HG03342 (cell line): Measurements from ENCODE around the gene ZCCHC7.

Experiments
- ATAC-seq: cut with Tn5 transposase; IDR thresholded peaks from one replicate; pipeline ENCODE4 v1.9.1; 2021; ENCODE audit warnings: mild to moderate bottlenecking, moderate library complexity; ENCODE audit not compliant: unreplicated experiment

Gene ZCCHC7

DNA sequence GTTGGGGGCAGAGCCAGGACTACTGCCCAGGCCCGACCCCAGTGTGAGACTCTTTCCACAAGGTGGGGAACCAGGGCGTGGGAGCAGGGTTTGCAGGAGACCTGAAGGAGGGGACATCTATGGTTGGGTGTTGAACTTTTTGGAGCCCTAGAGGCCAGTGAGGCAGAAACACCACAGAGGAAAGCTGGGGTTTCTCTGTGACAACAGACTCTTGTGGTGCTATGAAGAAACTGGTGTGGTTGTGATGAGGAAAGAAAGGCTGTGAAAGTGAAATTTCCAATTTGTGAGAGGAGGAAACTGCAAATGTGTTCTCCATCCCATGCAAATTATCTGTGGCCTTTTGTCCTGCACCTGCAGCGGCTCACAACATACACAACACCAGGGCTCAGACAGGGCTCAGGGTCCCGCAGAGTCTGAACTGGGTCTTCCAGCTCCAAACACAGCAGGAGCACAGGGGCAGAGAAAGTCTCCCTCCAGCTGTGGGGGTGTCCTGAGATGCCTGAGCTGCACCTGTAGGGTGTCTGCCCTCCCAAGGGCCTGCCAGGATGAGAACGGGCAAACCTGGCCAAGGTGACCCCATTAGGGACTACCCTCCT lies 250.7 kb downstream of the ZCCHC7 start:
- peak; percentile 65 for ATAC-seq

DNA sequence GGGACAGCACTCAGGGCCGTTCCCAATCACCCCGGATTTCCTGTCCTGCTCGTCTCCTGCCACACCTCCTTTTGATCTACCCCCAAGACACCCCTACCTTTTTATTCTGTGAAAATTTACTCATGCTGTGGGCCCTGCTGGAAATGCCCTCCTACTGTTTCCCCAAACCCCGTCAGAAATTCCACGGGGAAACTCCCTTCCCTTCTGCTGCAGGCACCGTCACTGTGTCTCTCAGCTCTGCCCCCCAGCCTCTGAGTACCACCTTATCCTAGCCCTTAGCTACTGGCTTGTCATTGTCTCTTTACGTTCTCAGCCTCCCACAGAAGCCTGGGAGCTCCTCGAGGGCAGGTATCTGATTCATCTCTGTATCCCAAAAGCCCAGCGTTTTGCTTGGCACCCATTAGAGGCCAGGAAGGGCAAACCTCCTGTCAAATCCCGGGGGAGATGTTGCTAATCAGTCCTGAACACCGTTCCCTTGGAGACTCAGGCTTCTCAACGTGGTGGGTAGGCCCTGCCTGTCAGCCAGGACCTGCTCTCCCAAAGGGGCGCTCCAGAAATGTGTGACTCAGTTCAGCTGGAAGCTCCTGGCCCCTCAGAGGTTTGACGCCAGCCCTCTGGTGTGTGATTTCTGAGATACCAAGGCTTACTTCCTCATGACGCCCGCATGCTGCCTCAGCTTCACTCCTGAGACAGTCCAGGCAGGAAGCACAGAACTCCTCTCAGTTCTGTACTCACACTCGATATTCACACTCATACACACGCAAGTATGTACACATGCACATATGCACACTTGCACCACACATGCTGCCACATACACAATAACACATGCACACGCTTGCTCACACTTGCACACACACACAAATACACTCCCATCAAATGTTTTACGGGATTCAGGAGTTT lies 251.4 kb downstream of the ZCCHC7 start:
- ATAC-seq: peak; percentile 7

DNA sequence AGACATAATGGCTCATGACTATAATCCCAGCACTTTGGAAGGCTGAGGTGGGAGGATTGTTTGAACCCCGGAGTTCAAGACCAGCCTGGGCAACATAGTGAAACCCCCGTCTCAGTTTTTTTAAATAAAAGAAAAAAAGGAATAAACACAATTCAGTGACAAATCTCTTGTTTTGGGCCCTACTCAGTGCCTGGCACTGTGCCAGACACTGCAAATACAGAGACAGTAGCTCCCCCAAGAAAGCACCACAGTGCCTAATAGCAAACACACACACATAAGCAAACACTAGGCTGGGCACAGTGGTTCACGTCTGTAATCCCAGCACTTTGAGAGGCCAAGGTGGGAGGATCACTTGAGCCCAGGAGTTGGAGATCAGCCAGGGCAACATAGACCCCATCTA lies 252.5 kb downstream of the ZCCHC7 start:
- ATAC-seq: no peak

DNA sequence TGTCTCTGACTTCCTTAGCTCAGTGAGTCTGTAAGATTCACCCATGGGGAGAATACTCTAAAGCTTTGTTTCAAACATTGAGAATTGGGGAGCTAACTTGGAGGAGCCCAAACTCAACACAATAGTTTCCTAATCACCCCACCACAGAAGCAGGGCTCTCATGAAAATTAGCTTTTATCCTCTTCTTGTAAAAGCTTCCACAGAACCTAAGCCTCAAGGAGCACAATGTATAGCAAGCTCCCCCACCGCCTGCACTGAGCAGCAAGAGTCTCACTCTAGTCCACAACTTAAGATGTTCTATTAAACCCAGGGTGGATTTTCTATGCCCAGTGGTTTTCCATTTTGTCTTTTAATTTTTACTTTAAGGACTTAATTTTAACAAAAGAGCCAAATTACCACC lies 253.2 kb downstream of the ZCCHC7 start:
- ATAC-seq: no peak

DNA sequence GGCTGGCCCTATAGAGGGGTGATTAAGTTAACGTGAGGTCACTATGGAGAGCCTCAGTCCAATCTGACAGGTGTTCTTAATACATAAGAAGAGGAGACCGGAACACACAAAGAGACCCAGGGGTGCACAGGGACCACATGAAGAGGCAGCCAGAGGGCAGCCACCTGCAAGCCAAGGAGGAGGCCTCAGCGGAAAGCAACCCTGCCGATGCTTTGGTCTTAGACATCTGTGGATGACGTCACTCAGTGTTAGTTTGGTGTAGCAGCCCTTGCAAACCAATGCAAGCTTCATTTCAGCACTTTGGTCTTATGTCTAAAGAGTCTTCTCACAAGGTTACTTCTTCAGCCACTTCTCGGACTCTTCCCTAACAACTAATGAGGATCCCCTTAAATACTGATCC lies 254.5 kb downstream of the ZCCHC7 start:
- ATAC-seq: peak; percentile 34

DNA sequence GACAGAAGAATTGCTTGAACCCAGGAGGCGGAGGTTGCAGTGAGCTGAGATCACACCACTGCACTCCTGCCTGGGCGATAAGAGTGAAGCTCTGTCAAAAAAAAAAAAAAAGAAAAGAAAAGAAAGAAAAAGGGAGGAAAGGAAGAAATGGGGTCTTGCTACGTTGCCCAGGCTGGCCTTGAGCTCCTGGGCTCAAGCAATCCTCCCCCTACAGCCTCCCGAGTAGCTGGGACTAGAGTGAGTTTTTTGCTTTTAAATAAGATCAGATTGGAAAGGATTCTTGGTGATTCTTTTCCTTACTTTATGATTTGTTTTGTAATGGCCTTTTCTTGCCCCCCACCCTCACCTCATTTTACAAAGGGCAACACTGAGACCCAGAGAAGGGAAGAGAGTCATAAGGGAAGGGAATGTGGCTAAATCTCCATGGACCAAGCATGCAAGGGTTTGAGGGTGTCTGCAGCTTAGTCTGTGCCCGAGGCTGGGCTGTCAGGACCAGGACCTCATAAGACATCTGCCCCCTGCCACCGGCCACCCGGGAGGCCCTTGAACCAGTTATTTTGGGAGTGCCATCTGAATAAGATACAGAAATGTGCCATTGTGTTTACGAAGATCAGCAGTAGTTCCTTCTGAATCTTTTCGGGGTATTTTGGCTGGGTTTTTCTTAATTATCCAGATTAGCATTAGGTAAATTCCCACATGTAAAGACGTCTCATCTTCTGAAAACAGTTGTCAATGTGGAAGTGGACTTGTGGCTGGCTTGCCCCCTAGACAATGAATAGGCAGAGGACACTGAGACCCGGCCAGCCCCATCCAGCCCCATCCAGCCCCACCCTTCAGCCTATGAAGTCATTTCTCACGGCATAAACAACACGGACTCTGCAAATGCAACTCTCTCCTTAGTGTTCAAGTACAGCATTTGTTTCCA lies 257.6 kb downstream of the ZCCHC7 start:
- ATAC-seq: no peak

DNA sequence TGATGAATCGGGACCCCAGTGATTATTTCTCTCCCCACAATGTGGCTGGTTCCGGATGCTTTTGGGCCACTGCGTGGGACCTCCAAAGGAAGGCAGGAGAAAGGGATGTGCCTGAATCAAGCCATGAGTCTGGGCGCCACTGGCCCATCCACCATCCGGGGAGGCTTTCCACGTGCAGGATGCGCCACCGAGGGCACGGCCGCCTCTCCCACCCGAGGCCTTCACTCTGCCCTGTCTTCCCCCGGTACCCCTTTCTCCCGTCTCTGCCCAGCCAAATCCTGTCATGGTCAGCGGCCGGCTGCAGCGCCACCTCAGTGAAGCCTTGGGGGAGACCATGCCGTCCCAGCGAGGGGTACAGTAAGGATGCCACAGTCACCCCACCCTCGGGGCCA lies 258.2 kb downstream of the ZCCHC7 start:
- ATAC-seq: no peak

DNA sequence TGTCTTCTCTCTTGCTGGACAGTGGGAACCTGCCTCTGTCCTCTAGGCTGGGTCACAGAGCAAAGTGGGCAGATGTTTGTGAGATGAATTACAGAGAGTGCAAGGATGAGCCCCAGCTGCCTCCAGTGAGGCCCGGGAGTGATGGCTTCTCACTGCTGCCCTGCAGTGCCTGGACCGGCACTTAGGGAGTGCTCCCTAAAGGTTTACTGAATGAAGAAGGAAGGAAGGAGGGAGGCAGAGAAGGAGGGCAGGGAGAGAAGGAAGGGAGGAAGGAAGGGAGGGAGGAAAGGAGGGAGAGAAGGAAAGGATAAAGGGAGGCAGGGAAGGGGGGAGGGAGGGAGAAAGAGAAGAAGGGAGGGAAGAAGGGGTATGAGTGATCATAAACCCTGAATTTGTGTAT lies 259.5 kb downstream of the ZCCHC7 start:
- ATAC-seq: no peak

DNA sequence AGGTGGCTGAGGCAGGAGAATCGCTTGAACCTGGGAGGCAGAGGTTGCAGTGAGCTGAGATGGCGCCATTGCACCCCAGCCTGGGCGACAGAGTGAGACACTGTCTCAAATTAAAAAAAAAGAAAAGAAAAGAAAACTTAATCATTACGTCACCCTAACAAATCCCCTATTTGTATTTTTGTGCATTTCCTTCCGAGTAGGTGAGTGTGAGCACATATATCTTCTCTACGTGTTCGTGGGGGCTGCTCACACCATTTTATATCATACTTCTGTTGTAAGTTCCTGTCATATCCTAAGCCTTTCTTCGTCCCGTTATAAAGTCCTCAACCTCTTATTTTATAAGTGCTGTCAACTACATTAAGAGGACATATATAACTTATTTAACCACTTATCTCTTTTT lies 260.2 kb downstream of the ZCCHC7 start:
- no peak for ATAC-seq

DNA sequence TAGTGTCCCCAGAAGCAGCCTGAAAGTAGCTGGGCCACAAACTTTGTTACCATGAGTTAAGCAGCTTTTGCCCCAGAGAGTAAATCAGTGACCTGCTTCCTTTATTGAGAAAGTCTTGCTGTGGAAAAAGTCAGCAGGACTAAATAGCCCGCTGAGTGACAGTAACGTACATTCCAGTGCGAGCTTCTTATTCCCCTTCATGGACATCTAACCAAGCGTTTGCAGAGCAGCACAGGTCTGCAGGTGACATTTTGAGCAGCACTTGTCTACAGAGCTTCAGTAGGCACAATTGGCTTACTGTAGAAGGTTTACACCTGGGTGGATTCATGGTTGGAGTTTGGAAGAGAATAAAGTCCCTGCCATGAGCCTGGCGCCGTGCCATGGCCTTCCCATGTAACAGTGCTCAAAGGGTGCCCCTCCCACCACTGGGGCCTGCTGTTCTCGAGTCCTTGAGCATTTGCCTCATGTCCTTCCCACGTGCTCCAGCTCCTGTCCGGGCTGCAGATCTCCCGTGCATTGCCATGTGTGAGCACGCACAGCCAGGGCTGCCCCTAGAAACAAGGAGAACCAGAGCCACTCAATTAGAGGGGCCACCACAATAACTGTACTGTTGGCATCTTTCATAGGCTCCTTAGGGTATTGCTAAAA lies 260.8 kb downstream of the ZCCHC7 start:
- no peak for ATAC-seq

DNA sequence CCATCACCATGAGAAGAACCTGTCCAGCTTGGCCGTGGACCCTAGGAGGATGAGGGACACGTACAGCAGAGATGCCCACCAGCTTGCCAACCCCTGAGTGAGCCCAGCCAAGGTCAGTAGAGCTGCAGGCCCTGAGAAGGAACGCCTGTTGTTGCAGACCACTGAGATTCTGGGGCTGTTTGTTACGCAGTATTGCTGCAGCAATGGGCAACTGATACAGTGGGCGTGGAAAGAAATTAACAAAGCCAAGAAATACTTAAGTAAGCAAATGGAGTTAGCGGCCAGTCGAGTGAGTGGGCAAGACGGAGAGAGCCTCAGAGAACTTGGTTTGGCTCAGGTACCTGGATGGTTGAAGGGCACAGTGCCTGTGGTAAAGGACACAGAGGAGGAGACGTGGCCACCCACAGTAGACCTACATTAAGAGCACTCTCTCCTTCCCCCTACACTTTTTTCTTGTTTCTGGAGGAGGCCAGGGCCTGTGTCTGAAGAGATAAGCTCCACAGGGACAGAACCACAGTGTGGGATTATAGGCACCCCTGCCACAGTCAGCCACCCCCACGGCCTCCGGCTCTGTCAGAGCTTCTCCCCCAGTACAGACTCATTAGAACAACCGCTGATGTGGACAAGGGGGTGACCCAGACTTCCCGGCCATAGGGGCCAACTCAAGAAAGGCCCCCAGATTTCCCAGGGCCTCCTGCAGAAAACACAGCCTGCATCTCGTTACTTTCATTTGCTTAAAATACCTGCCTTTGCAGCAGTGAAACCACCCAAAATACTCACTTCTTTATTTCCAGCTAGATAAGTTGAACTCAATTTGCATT lies 262.0 kb downstream of the ZCCHC7 start:
- ATAC-seq: peak; percentile 45

DNA sequence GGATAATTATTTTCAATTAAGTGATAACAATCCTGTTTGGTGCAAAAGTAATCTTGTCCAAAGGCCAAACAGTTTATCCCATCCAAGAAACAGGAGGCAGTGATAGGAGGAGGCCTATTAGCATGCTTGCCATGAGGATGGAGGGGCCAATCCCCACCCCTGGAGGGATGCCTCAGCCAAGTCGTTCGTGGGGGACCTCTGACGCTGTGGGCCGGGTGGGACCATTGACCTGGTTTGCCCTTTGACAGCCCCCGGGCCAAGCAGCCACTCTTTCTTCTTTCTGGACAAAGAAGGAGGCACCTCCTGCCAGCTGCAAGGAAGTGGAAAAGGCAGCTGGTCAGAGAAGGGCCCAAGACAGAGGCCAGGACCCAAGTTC lies 262.6 kb downstream of the ZCCHC7 start:
- peak; percentile 17 for ATAC-seq

DNA sequence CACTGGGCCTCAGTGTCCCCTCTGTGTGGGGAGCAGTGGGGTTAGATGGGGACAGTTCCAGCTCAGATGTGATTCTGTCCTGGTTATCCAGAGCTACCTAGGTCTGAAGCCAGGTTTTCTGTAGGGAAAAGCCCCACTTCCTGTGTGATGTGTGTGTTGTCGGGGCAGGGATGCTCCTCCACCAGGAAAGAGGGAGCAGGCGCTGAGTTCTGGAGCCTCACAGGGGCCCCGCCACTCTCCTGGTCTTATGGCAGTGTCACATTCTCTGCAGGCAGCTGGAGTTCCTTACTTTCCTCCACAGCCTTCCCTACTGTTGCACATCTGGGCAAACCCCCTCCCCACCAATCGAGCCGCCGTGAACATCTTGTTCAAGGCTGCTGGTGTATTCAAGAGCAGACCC lies 263.0 kb downstream of the ZCCHC7 start:
- ATAC-seq: no peak

DNA sequence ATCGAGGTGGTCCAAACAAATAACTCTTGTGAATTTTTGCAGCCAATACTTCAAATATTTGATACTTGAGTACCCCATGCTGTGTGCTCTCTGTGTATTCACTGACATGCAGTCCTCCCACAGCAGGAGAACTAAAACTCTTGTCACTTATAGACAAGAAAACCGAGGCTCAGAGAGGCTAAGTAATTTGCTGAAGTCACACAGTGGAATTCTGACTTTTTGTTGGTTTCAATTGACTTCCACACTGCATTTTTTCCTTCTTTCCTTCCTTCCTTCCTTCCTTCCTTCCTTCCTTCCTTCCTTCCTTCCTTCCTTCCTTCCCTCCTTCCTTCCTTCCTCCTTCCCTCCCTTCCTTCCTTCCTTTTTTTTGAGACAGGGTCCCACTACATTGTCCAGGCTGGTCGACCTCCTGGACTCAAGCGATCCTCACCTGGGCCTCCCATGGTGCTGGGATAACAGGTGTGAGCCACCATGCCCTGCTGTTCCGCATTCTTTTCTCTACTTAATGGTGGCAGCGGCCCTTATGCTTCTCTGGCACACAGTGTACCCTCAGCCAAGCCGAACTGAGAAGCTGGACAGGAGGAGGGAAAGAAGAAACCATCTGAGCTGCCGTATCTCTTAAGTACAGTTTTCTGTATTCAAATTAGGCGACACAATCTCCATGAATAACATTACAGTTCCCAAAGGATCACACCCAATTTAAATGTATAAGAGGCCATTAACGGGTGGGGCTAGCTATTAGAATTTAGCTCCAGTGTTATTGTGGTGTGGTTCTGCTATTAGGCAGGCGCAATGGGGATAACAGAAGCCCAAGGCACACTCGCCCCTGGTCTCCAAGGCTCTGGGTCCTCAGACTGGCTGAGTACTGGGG lies 263.7 kb downstream of the ZCCHC7 start:
- no peak for ATAC-seq

DNA sequence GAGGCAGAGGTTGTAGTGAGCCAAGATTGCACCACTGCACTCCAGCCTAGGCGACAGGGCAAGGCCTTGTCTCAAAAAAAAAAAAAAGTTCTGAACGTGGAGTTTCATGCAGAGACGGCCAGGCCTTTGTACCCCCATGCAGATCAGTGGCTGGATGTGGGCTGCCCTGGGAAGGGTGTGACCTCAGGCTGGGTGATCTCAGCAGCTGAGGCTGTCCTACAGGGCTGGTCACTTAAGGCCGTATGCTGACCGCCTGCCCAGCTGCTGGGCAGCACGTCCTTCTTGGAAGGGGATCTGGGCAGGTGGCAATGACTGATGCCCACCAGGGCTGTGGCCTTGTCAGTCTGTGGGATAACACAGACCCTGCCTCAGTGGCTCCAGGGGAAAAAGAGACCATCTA lies 264.9 kb downstream of the ZCCHC7 start:
- ATAC-seq: no peak

DNA sequence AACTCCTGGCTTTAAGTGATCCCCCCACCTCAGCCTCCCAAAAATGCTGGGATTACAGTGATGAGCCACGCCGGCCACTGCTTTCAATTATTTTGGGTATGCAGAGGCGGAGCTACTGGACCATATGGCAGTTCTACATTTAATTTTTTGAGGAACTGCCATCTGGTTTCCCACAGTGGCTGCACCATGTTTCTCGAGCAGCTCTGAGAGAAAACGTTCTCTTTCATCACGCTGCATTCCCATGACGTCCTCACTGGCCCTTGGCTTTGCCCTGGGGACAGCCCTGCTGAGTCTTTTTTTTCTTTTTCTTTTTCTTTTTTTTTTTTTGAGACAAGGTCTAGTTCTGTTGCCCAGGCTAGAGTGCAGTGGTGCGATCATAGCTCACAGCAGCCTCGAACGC lies 266.6 kb downstream of the ZCCHC7 start:
- ATAC-seq: no peak

DNA sequence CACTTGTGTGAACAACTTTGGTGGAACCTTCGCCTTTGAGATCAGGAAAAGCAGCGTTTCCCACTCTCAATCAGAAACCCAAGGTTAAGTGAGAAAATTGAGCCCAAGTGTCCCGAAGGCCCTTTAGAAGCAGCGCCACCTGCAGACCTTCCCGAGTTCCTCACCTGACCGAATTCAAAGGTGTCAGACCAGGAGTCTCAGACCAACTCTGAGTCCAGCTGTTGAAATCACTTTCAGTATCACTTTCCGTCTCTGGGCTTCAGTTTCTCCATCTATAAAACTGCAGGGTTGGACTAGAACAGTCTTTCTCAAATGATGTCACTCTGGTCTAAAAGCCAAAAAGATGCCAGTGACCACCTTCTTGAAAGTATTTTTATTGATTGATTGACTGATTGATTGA lies 270.4 kb downstream of the ZCCHC7 start:
- ATAC-seq: peak; percentile 87

DNA sequence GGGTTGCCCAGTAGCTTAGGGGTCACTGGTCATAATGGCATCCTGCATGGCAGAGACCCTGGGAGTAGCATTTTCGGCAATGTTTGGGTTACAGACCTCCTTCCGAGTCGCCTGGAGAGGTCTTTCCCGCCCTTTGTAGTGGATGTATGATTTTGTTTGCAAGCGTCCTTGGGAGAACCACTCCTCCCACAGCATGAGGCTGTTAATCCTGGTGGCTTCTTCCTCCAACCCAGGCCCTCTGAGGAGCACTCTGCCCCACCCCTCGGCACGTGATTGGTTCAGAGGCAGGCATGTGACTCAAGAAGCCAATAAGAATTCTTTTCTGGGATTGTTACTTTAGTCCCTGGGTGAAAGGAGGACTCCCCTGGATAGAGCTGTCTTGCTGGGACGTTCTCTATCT lies 271.9 kb downstream of the ZCCHC7 start:
- no peak for ATAC-seq

DNA sequence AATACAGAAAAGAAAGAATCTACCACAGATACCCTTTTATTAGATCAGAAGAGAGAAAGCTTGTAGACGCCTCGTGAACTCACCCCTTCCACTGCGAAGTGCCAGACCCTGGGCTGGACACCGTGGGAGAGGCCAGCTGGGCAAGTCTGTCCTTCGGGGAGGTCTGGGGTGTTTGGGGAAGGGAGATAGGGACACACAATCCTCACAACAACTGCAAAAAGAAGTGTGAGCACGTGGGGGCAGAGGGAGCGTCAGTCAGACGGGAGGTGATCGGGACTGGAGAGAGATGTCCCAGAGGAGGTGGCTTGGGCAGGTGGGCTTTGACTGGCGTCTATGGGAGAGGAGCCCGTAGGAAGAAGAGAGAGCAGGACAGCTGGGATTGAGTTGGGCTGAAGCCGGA lies 274.9 kb downstream of the ZCCHC7 start:
- ATAC-seq: no peak
